PC-3 (cell line): ENCODE measurements around the gene MRPS18B. TPM values are rescaled to one million over a fixed set of nuclear protein-coding genes. Genes with fewer than 3 reads are reported as not detected.

ENCODE experiments used
- ATAC-seq: fragments of 200-7000 bp; cut with Tn5 transposase; 2 replicates; pipeline ENCODE4 v1.9.1; 2020; ENCODE audit warnings: mild to moderate bottlenecking, moderate library complexity
- BruUV-seq: library from RNA; stranded (reverse); fragments of 400-500 nt; replicated peaks from 2 replicates; lab custom pipeline; 2021; lab: Mats Ljungman, UMichigan
- CTCF ChIA-PET: fragments of 300-600 bp; sonication (Branson Sonifier 250); formaldehyde crosslinking; loops from one replicate; lab custom pipeline; 2022; ENCODE audit warnings: antibody characterized with exemption; lab: Charles Lee
- POLR2A ChIA-PET: fragments of 300-600 bp; sonication (Branson Sonifier 250); formaldehyde crosslinking; loops from one replicate; lab custom pipeline; 2022; ENCODE audit warnings: antibody characterized with exemption; ENCODE audit not compliant: unreplicated experiment; lab: Charles Lee
- DNase-seq: peaks from one replicate; pipeline ENCODE4 v3.0.0-alpha.2; 2015
- H2AFZ ChIP-seq: fragments of 300-600 bp; sonication (generic); 2 replicates; pipeline ENCODE4 v1.6.0; 2016; ENCODE audit warnings: antibody characterized with exemption, low read length
- H3F3A ChIP-seq: fragments of 300-600 bp; sonication (generic); one replicate; pipeline ENCODE4 v1.6.0; 2017; ENCODE audit warnings: antibody characterized with exemption, low read length, control low read depth, mild to moderate bottlenecking; ENCODE audit not compliant: unreplicated experiment
- H3K27ac ChIP-seq: fragments of 300-600 bp; sonication (generic); 2 replicates; pipeline ENCODE4 v1.5.1; 2016; ENCODE audit warnings: mild to moderate bottlenecking, low read length
- H3K27me3 ChIP-seq: fragments of 300-600 bp; sonication (generic); 2 replicates; pipeline ENCODE4 v1.6.1; 2016; ENCODE audit warnings: low read length, mixed read lengths
- H3K36me3 ChIP-seq: fragments of 300-600 bp; sonication (generic); 2 replicates; pipeline ENCODE4 v1.6.1; 2016; ENCODE audit warnings: low read depth, mixed run types, low read length, mixed read lengths
- H3K4me1 ChIP-seq: fragments of 300-600 bp; sonication (generic); 2 replicates; pipeline ENCODE4 v1.5.1; 2016; ENCODE audit warnings: low read length; ENCODE audit not compliant: insufficient read depth
- H3K4me2 ChIP-seq: fragments of 300-600 bp; sonication (generic); 2 replicates; pipeline ENCODE4 v1.6.0; 2016; ENCODE audit warnings: low read length
- H3K4me3 ChIP-seq: fragments of 300-600 bp; sonication (generic); 2 replicates; pipeline ENCODE4 v1.5.1; 2016; ENCODE audit warnings: mild to moderate bottlenecking, low read length, mixed read lengths
- H3K79me2 ChIP-seq: fragments of 300-600 bp; sonication (generic); 2 replicates; pipeline ENCODE4 v1.6.1; 2017; ENCODE audit warnings: low read length, mixed read lengths
- H3K9ac ChIP-seq: fragments of 300-600 bp; sonication (generic); 2 replicates; pipeline ENCODE4 v1.6.0; 2016; ENCODE audit warnings: mild to moderate bottlenecking, low read length
- H3K9me2 ChIP-seq: fragments of 300-600 bp; sonication (generic); replicated peaks from 2 replicates; pipeline ENCODE4 v1.6.1; 2016; ENCODE audit warnings: mixed run types, low read length, mixed read lengths
- H3K9me3 ChIP-seq: fragments of 300-600 bp; sonication (generic); 2 replicates; pipeline ENCODE4 v1.6.1; 2016; ENCODE audit warnings: low read length, mixed read lengths
- H4K20me1 ChIP-seq: fragments of 300-600 bp; sonication (generic); 2 replicates; pipeline ENCODE4 v1.6.1; 2016; ENCODE audit warnings: low read length, mixed read lengths
- EZH2 ChIP-seq: fragments of 300-600 bp; sonication (generic); IDR thresholded peaks from one replicate; pipeline ENCODE4 v1.6.1; 2017; ENCODE audit warnings: antibody characterized with exemption, mild to moderate bottlenecking, low read length; ENCODE audit not compliant: unreplicated experiment
- EZH2phosphoT487 ChIP-seq: fragments of 300-600 bp; sonication (generic); IDR thresholded peaks from 2 replicates; pipeline ENCODE4 v1.6.1; 2018; ENCODE audit warnings: mild to moderate bottlenecking, antibody characterized with exemption, low read length, borderline replicate concordance
- intact Hi-C: fragments of 100-400 bp; cut with micrococcal nuclease; formaldehyde crosslinking; loops from 2 replicates; pipeline ENCODE4 v1.9.0; 2023
- total RNA-seq: library from RNA; depleted of rRNA; stranded (reverse); fragments of >200 nt; gene quantifications from 2 replicates; pipeline ENCODE4 v1.2.3, GENCODE V29; 2014
- TF ChIP-seq, protein P1 (sequence below): fragments of 300-600 bp; sonication (generic); conservative IDR thresholded peaks from 2 replicates; pipeline ENCODE4 v1.5.1; 2017; ENCODE audit warnings: antibody characterized with exemption, low read depth, mild to moderate bottlenecking, low read length

The MRPS18B gene
- total RNA-seq, 1 experiment from 2014 or later, result 91.0 TPM

- POLR2A ChIA-PET, result interaction anchor here (0.5 to 0.9 kb wide), 9 partner anchors 22 to 1141 kb away, joined by 3 to 32 read pairs (median 7); partner anchors contain the start of genes ABCF1 and PRR3
Observed at GRCh38 chr6:30614843-30615218, 2.8 kb upstream of the MRPS18B start.

DNA sequence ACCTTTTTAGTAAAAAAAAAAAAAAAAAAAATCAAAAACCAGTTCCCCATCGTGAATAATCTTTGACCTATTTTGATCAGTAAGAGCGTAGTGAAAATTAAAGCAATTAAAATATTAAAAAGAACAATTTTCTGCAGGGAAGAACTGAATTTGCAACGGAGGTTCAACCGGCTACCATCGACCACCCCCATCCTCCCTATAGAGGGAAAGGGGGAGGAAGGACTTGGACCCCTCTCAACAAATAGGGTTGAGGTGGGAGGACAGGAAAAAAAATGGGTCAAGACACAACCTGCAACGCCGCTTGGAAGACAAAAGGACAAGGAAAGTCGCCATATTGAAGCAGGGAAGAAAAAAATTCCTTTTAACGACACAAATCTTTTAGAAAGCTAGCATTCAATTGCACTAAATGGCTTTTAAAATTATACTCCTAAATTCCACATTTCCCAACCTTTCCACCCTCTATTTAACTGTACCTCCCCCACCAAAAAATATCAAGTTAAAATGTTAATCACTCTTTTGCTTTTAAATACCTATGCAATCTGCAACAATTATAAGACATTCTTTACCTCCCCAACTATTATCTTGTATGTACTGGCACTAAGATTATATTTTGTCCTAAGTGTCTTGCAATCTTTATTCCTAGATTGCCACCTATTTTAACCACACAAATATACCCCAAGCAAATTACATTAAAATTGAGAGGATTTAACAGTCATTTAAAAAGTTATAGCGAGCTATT, 2.3 kb upstream of the MRPS18B start:
- Histone ChIP-seq H3K36me3 (peaks cover 23% of the 10 kb centered on the region), H2AFZ (no peak overlapping the region), H3F3A (peaks cover 25% of the 10 kb centered on the region), H3K27ac (peak overlapping the region; percentile 92), H3K9me2 (no peaks in the 10 kb centered on the region), H3K4me2 (peak overlapping the region; percentile 99), H3K4me3 (peak overlapping the region; percentile 86), H3K9me3 (no peaks in the 10 kb centered on the region), H3K79me2 (peaks cover 72% of the 10 kb centered on the region), H3K4me1 (peaks cover 40% of the 10 kb centered on the region), H3K9ac (peak overlapping the region; percentile 99), H3K27me3 (no peaks in the 10 kb centered on the region), H4K20me1 (peaks cover 42% of the 10 kb centered on the region)
- ChIA-PET POLR2A (interaction anchor here (0.5 to 0.9 kb wide), 9 partner anchors 22 to 1140 kb away, joined by 3 to 32 read pairs (median 7); partner anchors contain the start of genes ABCF1 and PRR3), CTCF (interaction anchor here (0.6 to 1.1 kb wide), 3 partner anchors 18 to 472 kb away, joined by 3 to 5 read pairs (median 4); partner anchors contain the start of gene VARS2)
- TF ChIP-seq EZH2phosphoT487, result no peak
- TF ChIP-seq, protein P1, sequence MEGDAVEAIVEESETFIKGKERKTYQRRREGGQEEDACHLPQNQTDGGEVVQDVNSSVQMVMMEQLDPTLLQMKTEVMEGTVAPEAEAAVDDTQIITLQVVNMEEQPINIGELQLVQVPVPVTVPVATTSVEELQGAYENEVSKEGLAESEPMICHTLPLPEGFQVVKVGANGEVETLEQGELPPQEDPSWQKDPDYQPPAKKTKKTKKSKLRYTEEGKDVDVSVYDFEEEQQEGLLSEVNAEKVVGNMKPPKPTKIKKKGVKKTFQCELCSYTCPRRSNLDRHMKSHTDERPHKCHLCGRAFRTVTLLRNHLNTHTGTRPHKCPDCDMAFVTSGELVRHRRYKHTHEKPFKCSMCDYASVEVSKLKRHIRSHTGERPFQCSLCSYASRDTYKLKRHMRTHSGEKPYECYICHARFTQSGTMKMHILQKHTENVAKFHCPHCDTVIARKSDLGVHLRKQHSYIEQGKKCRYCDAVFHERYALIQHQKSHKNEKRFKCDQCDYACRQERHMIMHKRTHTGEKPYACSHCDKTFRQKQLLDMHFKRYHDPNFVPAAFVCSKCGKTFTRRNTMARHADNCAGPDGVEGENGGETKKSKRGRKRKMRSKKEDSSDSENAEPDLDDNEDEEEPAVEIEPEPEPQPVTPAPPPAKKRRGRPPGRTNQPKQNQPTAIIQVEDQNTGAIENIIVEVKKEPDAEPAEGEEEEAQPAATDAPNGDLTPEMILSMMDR, result no peak
- TF ChIP-seq EZH2, result no peak
- peak; percentile 65 for DNase-seq
- no peak for ATAC-seq
- intact Hi-C loops, result no loop called here
- BruUV-seq, result TSS peak; percentile 16

More at GRCh38 chr6:30614843-30615218, 2.8 kb upstream of the MRPS18B start:
- H3K9ac ChIP-seq, result peak overlapping the region; percentile 99
- no peaks in the 10 kb centered on the region for H3K9me3 ChIP-seq
- no peak for TF ChIP-seq EZH2
- TF ChIP-seq EZH2phosphoT487, result no peak
- TF ChIP-seq, protein P1, result no peak
- no peaks in the 10 kb centered on the region for H3K27me3 ChIP-seq
- peak overlapping the region; percentile 86 for H3K4me3 ChIP-seq
- peaks cover 40% of the 10 kb centered on the region for H3K4me1 ChIP-seq
- H4K20me1 ChIP-seq, result peaks cover 42% of the 10 kb centered on the region
- peak; percentile 56 for ATAC-seq
- no peak overlapping the region for H2AFZ ChIP-seq
- H3K27ac ChIP-seq, result peak overlapping the region; percentile 92
- H3K9me2 ChIP-seq, result no peaks in the 10 kb centered on the region
- BruUV-seq, result no TSS peak
- peaks cover 77% of the 10 kb centered on the region for H3K79me2 ChIP-seq
- H3K4me2 ChIP-seq, result peak overlapping the region; percentile 99
- CTCF ChIA-PET, result interaction anchor here (0.6 to 1.1 kb wide), 3 partner anchors 18 to 472 kb away, joined by 3 to 5 read pairs (median 4); partner anchors contain the start of gene VARS2
- H3F3A ChIP-seq, result peaks cover 25% of the 10 kb centered on the region
- intact Hi-C loops, result no loop called here
- H3K36me3 ChIP-seq, result peaks cover 27% of the 10 kb centered on the region
- peak; percentile 95 for DNase-seq
